HEK293 (cell line): ENCODE measurements around the gene CADM1.

Source experiments
- CTCF ChIA-PET: fragments of 350-600 bp; formaldehyde crosslinking; extraction: SDS; loops from one replicate; lab custom pipeline; 2021; ENCODE audit warnings: antibody characterized with exemption; lab: Yijun Ruan, JAX
- POLR2A ChIA-PET: fragments of 300-600 bp; formaldehyde crosslinking; extraction: SDS; loops from one replicate; lab custom pipeline; 2020; ENCODE audit warnings: antibody characterized with exemption, inconsistent platforms; lab: Yijun Ruan, JAX
- H3K27ac ChIP-seq: fragments of 200-500 bp; sonication (Bioruptor generic); 2 replicates; pipeline ENCODE4 v1.5.1; 2014; ENCODE audit warnings: low read depth, low read length, control low read depth, inconsistent platforms; ENCODE audit errors: extremely low read depth
- H3K36me3 ChIP-seq, 2 experiments: fragments of 200-500 bp in 1 of 2; sonication (Bioruptor generic) in 1 of 2; 1 replicate in 1 of 2; 2 replicates in 1 of 2; pipeline ENCODE4 v1.5.1; 2014 to 2017; ENCODE audit warnings: inconsistent platforms in 2 of 2, low read length in 2 of 2; ENCODE audit not compliant: control insufficient read depth in 2 of 2, insufficient read depth in 1 of 2
- H3K4me1 ChIP-seq: fragments of 200-500 bp; sonication (Bioruptor generic); 2 replicates; pipeline ENCODE4 v1.5.1; 2014; ENCODE audit warnings: mild to moderate bottlenecking, low read length, inconsistent platforms; ENCODE audit not compliant: control insufficient read depth, insufficient read depth
- H3K4me3 ChIP-seq: 2 replicates; pipeline ENCODE4 v1.5.1; 2011; ENCODE audit warnings: low read depth, mild to moderate bottlenecking, control low read depth, low read length, moderate library complexity
- H3K9me3 ChIP-seq: fragments of 200-500 bp; sonication (Bioruptor generic); 2 replicates; pipeline ENCODE4 v1.5.1; 2014; ENCODE audit warnings: low read depth, low read length, inconsistent platforms; ENCODE audit not compliant: control insufficient read depth, insufficient read depth
- KLF9 ChIP-seq: fragments of 450-650 bp; formaldehyde crosslinking; IDR thresholded peaks from 2 replicates; pipeline ENCODE4 v1.5.1; 2016; ENCODE audit warnings: missing biosample characterization, missing genetic modification characterization, low read depth
- MEIS1 ChIP-seq: sonication (generic); formaldehyde crosslinking; IDR thresholded peaks from 2 replicates; pipeline ENCODE4 v1.8.1; 2022; ENCODE audit warnings: missing genetic modification reagents, mild to moderate bottlenecking, borderline replicate concordance
- OSR2 ChIP-seq: fragments of 450-650 bp; formaldehyde crosslinking; IDR thresholded peaks from 2 replicates; pipeline ENCODE4 v1.5.1; 2016; ENCODE audit warnings: missing biosample characterization, missing genetic modification characterization
- PRDM6 ChIP-seq: fragments of 450-650 bp; formaldehyde crosslinking; IDR thresholded peaks from 2 replicates; pipeline ENCODE4 v1.5.1; 2017; ENCODE audit warnings: missing biosample characterization, missing genetic modification characterization
- SCRT1 ChIP-seq: fragments of 450-650 bp; formaldehyde crosslinking; IDR thresholded peaks from 2 replicates; pipeline ENCODE4 v1.5.1; 2016; ENCODE audit warnings: missing biosample characterization, missing genetic modification characterization, borderline replicate concordance
- SCRT2 ChIP-seq: fragments of 450-650 bp; formaldehyde crosslinking; IDR thresholded peaks from 2 replicates; pipeline ENCODE4 v1.5.1; 2016; ENCODE audit warnings: missing biosample characterization, missing genetic modification characterization
- SP2 ChIP-seq: fragments of 450-650 bp; formaldehyde crosslinking; IDR thresholded peaks from 2 replicates; pipeline ENCODE4 v1.5.1; 2016; ENCODE audit warnings: missing biosample characterization, missing genetic modification characterization
- TCF7L2 ChIP-seq: IDR thresholded peaks from 2 replicates; pipeline ENCODE4 v1.6.1; 2011; ENCODE audit warnings: low read depth, mild to moderate bottlenecking, inconsistent platforms, low read length, moderate library complexity, borderline replicate concordance
- WT1 ChIP-seq: fragments of 450-650 bp; formaldehyde crosslinking; IDR thresholded peaks from 2 replicates; pipeline ENCODE4 v1.5.1; 2016; ENCODE audit warnings: missing biosample characterization, missing genetic modification characterization
- YY2 ChIP-seq: fragments of 450-650 bp; formaldehyde crosslinking; IDR thresholded peaks from 2 replicates; pipeline ENCODE4 v1.5.1; 2016; ENCODE audit warnings: missing biosample characterization, missing genetic modification characterization
- ZBTB20 ChIP-seq: fragments of 450-650 bp; formaldehyde crosslinking; IDR thresholded peaks from 2 replicates; pipeline ENCODE4 v1.5.1; 2016; ENCODE audit warnings: missing biosample characterization, missing genetic modification characterization
- ZBTB44 ChIP-seq: fragments of 450-650 bp; IDR thresholded peaks from 2 replicates; pipeline ENCODE4 v1.5.1; 2018; ENCODE audit warnings: missing biosample characterization, mild to moderate bottlenecking, missing genetic modification characterization
- ZNF132 ChIP-seq: fragments of 450-650 bp; formaldehyde crosslinking; IDR thresholded peaks from 2 replicates; pipeline ENCODE4 v1.5.1; 2017; ENCODE audit warnings: missing biosample characterization, missing genetic modification characterization, borderline replicate concordance
- ZNF133 ChIP-seq: fragments of 450-650 bp; formaldehyde crosslinking; IDR thresholded peaks from 2 replicates; pipeline ENCODE4 v1.5.1; 2016; ENCODE audit warnings: missing biosample characterization, missing genetic modification characterization
- ZNF157 ChIP-seq: fragments of 450-650 bp; formaldehyde crosslinking; IDR thresholded peaks from 2 replicates; pipeline ENCODE4 v1.5.1; 2016; ENCODE audit warnings: missing biosample characterization, missing genetic modification characterization
- ZNF202 ChIP-seq: fragments of 450-650 bp; formaldehyde crosslinking; IDR thresholded peaks from 2 replicates; pipeline ENCODE4 v1.5.1; 2016; ENCODE audit warnings: missing biosample characterization, missing genetic modification characterization, borderline replicate concordance
- ZNF335 ChIP-seq: fragments of 450-650 bp; formaldehyde crosslinking; conservative IDR thresholded peaks from 2 replicates; pipeline ENCODE4 v1.5.1; 2016; ENCODE audit warnings: missing biosample characterization, missing genetic modification characterization
- ZNF37A ChIP-seq: fragments of 450-650 bp; IDR thresholded peaks from 2 replicates; pipeline ENCODE4 v1.5.1; 2018; ENCODE audit warnings: missing biosample characterization, missing genetic modification characterization
- ZNF404 ChIP-seq: fragments of 450-650 bp; formaldehyde crosslinking; IDR thresholded peaks from 2 replicates; pipeline ENCODE4 v1.5.1; 2017; ENCODE audit warnings: missing biosample characterization, missing genetic modification characterization
- ZNF433 ChIP-seq: fragments of 450-650 bp; formaldehyde crosslinking; IDR thresholded peaks from 2 replicates; pipeline ENCODE4 v1.5.1; 2016; ENCODE audit warnings: missing biosample characterization, missing genetic modification characterization, low read depth
- ZNF548 ChIP-seq: fragments of 450-650 bp; formaldehyde crosslinking; IDR thresholded peaks from 2 replicates; pipeline ENCODE4 v1.5.1; 2016; ENCODE audit warnings: missing biosample characterization, missing genetic modification characterization
- ZNF549 ChIP-seq: fragments of 450-650 bp; IDR thresholded peaks from 2 replicates; pipeline ENCODE4 v1.5.1; 2018; ENCODE audit warnings: missing biosample characterization, missing genetic modification characterization, mild to moderate bottlenecking, inconsistent platforms, moderate library complexity
- ZNF571 ChIP-seq: fragments of 450-650 bp; formaldehyde crosslinking; IDR thresholded peaks from 2 replicates; pipeline ENCODE4 v1.5.0; 2017; ENCODE audit warnings: missing biosample characterization, missing genetic modification characterization
- ZNF654 ChIP-seq: fragments of 450-650 bp; formaldehyde crosslinking; IDR thresholded peaks from 2 replicates; pipeline ENCODE4 v1.5.1; 2016; ENCODE audit warnings: low read depth, missing biosample characterization, missing genetic modification characterization
- ZNF670 ChIP-seq: fragments of 450-650 bp; formaldehyde crosslinking; IDR thresholded peaks from 2 replicates; pipeline ENCODE4 v1.5.1; 2016; ENCODE audit warnings: missing biosample characterization, missing genetic modification characterization, low read depth
- ZNF677 ChIP-seq: fragments of 450-650 bp; IDR thresholded peaks from 2 replicates; pipeline ENCODE4 v1.5.0; 2018; ENCODE audit warnings: missing biosample characterization, mild to moderate bottlenecking, missing genetic modification characterization, moderate library complexity
- ZNF768 ChIP-seq: fragments of 450-650 bp; formaldehyde crosslinking; IDR thresholded peaks from 2 replicates; pipeline ENCODE4 v1.5.1; 2018; ENCODE audit warnings: missing biosample characterization, mild to moderate bottlenecking, missing genetic modification characterization
- TF ChIP-seq, protein P1 (sequence below): sonication (generic); formaldehyde crosslinking; IDR thresholded peaks from 2 replicates; pipeline ENCODE4 v1.8.1; 2022; ENCODE audit warnings: mild to moderate bottlenecking, moderate library complexity, missing genetic modification reagents
- TF ChIP-seq, protein P2 (sequence below): fragments of 450-650 bp; formaldehyde crosslinking; IDR thresholded peaks from 2 replicates; pipeline ENCODE4 v1.5.1; 2016; ENCODE audit warnings: missing biosample characterization, missing genetic modification characterization

The CADM1 gene

GRCh38 chr11:115311949-115312348 lies 192.3 kb downstream of the CADM1 start:
- TF ChIP-seq ZNF670 (tag by site-specific recombination), result no peak
- no peak for TF ChIP-seq ZNF133
- no peak for TF ChIP-seq SP2
- TF ChIP-seq ZNF677 (tag by site-specific recombination), result no peak
- no peak for TF ChIP-seq ZNF37A
- no peak for TF ChIP-seq ZNF157
- TF ChIP-seq ZNF202, result no peak
- no peak for TF ChIP-seq ZNF132 (tag by site-specific recombination)
- TF ChIP-seq, protein P1, sequence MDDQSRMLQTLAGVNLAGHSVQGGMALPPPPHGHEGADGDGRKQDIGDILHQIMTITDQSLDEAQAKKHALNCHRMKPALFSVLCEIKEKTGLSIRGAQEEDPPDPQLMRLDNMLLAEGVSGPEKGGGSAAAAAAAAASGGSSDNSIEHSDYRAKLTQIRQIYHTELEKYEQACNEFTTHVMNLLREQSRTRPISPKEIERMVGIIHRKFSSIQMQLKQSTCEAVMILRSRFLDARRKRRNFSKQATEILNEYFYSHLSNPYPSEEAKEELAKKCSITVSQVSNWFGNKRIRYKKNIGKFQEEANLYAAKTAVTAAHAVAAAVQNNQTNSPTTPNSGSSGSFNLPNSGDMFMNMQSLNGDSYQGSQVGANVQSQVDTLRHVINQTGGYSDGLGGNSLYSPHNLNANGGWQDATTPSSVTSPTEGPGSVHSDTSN (CRISPR knock-in tag), result no peak
- TF ChIP-seq ZNF404 (tag by site-specific recombination), result no peak
- TF ChIP-seq TCF7L2, result no peak
- TF ChIP-seq ZNF549 (tag by site-specific recombination), result no peak
- H3K9me3 ChIP-seq, result no peaks in the 10 kb centered on the region
- POLR2A ChIA-PET, result no interaction called here
- peaks cover 6% of the 10 kb centered on the region for H3K4me1 ChIP-seq
- no peak overlapping the region for H3K4me3 ChIP-seq
- H3K27ac ChIP-seq, result no peak overlapping the region
- CTCF ChIA-PET, result interaction anchor here (3.7 kb wide), 1 partner anchor 13 kb away, joined by 13 read pairs; no protein-coding TSS in a partner anchor
- H3K36me3 ChIP-seq, result no peaks in the 10 kb centered on the region

DNA sequence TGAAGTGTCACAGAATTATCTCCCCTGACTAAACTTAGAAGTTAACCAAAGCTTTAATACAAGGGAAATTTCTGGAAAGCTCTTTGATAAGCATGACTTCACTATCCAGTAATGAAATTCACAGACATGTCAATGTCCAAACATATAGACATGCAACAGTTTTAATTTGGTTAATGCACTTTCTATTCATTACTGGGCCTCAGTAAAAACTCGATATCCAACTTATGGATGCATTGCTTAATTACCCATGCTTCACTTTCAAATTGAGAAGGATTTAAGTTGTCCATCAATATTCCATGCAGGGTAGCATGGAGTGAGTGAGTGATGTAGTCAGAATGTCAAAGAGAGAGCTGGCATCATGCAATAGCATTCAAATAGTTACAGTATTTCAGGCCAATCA lies 197.5 kb downstream of the CADM1 start:
- Histone ChIP-seq H3K36me3 (no peaks in the 10 kb centered on the region), H3K4me3 (no peak overlapping the region), H3K9me3 (no peaks in the 10 kb centered on the region), H3K27ac (no peak overlapping the region), H3K4me1 (peaks cover 23% of the 10 kb centered on the region)
- TF ChIP-seq ZNF571 (tag by site-specific recombination) (no peak), KLF9 (tag by site-specific recombination) (no peak), OSR2 (tag by site-specific recombination) (no peak), PRDM6 (tag by site-specific recombination) (peak; percentile 31; the same call in 1 of the 2 replicates), ZNF202 (no peak), ZNF768 (no peak), ZBTB44 (tag by site-specific recombination) (peak; percentile 80), WT1 (no peak), ZNF548 (tag by site-specific recombination) (no peak), SCRT2 (peak; percentile 38), YY2 (tag by site-specific recombination) (no peak), ZNF654 (tag by site-specific recombination) (no peak), SCRT1 (tag by site-specific recombination) (peak; percentile 53; the same call in 1 of the 2 replicates), ZNF433 (tag by site-specific recombination) (no peak), MEIS1 (CRISPR knock-in tag) (no peak), ZBTB20 (no peak), ZNF335 (no peak)
- TF ChIP-seq, protein P2, sequence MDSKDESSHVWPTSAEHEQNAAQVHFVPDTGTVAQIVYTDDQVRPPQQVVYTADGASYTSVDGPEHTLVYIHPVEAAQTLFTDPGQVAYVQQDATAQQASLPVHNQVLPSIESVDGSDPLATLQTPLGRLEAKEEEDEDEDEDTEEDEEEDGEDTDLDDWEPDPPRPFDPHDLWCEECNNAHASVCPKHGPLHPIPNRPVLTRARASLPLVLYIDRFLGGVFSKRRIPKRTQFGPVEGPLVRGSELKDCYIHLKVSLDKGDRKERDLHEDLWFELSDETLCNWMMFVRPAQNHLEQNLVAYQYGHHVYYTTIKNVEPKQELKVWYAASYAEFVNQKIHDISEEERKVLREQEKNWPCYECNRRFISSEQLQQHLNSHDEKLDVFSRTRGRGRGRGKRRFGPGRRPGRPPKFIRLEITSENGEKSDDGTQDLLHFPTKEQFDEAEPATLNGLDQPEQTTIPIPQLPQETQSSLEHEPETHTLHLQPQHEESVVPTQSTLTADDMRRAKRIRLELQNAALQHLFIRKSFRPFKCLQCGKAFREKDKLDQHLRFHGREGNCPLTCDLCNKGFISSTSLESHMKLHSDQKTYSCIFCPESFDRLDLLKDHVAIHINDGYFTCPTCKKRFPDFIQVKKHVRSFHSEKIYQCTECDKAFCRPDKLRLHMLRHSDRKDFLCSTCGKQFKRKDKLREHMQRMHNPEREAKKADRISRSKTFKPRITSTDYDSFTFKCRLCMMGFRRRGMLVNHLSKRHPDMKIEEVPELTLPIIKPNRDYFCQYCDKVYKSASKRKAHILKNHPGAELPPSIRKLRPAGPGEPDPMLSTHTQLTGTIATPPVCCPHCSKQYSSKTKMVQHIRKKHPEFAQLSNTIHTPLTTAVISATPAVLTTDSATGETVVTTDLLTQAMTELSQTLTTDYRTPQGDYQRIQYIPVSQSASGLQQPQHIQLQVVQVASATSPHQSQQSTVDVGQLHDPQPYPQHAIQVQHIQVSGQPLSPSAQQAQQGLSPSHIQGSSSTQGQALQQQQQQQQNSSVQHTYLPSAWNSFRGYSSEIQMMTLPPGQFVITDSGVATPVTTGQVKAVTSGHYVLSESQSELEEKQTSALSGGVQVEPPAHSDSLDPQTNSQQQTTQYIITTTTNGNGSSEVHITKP (tag by site-specific recombination), result no peak
- ChIA-PET POLR2A (no interaction called here), CTCF (interaction anchor here (0.6 to 0.7 kb wide), 4 partner anchors 24 to 133 kb away, joined by 3 to 4 read pairs (median 3); no protein-coding TSS in a partner anchor)
